DMS114 treated with DMSO at 0.1 percent for 48 hours (cell line): Measurements from ENCODE around the gene CACNG6.
"Not testable (repeated sequence)": the region's sequence is repeated elsewhere in the genome, so short reads cannot be mapped to it uniquely, and the experiment has no call there.

Experiments
- DNase-seq: peaks from one replicate; lab custom pipeline; 2025; ENCODE audit not compliant: unreplicated experiment; lab: John Stamatoyannopoulos, UW

The CACNG6 gene, protein sequence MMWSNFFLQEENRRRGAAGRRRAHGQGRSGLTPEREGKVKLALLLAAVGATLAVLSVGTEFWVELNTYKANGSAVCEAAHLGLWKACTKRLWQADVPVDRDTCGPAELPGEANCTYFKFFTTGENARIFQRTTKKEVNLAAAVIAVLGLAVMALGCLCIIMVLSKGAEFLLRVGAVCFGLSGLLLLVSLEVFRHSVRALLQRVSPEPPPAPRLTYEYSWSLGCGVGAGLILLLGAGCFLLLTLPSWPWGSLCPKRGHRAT

GRCh38 chr19:53991224-53992113 is at the start of gene CACNG6:
Gene CACNG6, plus strand, starts transcription at chr19:53991637. Its CDS starts 1,241 bp downstream, at chr19:53992878.
- DNase-seq = no peak

DNA sequence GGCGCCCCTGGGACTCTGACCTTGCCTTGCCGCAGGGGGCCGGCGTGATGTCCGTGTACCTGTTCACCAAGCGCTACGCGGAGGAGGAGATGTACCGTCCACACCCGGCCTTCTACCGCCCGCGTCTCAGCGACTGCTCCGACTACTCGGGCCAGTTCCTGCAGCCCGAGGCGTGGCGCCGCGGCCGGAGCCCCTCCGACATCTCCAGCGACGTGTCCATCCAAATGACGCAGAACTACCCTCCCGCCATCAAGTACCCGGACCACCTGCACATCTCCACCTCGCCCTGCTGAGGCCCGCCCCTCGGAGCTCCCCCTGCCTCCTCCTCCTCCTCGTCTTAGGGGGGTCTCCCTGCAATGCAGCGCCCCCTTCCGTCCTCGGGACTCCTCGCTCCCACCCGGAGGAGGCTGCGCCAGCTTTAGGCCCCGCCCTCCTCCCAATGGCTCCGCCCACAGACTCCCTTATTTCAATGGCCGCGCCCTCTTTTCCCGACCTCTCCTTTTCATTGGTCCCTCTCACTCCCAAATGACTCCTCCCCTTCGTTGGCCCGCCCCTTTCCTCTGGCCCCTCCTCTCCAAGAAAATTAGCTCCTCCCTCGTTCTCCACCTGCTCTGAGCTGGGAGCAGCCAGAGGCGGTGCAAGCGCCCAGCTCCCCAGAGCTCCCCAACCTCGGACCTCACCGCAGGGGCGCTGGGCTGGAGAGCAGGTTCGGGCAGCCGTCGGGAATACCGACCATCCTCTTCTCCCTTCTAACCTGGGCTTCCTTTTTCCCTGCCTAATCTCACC is 49.2 kb upstream of the CACNG6 start:
- no peak for DNase-seq

DNA sequence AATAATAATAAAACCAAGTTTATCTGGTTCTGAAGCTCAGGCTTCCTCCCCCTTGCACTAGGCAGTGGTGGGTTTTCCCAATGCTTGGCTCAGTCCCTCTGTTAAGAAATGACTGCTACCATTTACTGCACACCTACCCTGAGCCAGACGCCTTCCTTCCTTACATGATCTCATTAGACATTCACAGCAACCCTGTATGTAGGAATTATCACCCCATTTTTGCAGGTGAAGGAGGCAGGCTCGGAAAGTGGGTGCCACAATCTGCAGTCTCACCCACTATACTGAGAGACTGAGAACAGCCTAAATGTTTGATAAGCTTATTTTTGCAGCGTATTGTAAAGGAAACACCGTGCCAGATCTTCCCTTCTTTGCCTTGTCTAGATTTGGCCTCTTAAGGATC is 47.0 kb upstream of the CACNG6 start:
- DNase-seq = no peak

GRCh38 chr19:53944933-53945332 is 46.5 kb upstream of the CACNG6 start:
- no peak for DNase-seq

DNA sequence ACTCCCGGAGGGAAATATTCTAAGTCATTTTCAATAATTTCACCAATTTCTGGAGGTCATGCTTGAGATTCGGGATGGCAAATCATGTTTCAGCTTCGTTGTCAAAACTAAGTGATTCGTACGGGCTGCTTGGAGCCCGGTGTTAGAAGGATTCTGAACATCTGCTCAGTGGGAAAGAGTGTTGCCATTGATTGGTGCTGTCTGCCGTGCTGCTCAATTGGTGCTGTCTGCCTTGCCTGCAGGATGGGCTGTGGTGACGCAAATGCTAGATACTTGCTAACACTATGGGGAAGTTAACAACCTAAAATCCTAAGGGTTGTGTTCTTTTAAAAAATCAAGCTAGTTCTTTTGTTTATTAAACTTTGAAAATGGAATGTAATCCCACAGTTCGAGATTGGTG is 46.0 kb upstream of the CACNG6 start:
- DNase-seq = no peak

DNA sequence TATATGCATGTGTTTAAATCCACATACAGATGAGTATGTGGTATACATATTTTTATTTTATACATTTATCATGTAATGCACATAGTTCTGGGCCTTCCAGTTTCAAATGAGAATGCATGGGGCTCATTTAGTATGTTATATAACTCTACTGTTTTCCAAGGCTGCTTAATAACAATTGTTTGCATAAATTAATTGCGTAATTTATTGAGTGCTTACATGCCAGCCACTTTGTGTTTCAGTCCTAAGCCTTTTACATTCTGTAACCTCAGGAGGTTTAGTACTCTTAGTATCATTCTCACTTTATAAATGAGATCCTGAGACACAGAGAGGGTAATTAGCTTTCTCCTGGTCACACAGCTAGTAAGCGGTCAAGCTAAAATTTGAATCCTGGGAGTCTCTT is 45.4 kb upstream of the CACNG6 start:
- no peak for DNase-seq

GRCh38 chr19:53947624-53948023 is 43.8 kb upstream of the CACNG6 start:
- DNase-seq = peak; percentile 15

DNA sequence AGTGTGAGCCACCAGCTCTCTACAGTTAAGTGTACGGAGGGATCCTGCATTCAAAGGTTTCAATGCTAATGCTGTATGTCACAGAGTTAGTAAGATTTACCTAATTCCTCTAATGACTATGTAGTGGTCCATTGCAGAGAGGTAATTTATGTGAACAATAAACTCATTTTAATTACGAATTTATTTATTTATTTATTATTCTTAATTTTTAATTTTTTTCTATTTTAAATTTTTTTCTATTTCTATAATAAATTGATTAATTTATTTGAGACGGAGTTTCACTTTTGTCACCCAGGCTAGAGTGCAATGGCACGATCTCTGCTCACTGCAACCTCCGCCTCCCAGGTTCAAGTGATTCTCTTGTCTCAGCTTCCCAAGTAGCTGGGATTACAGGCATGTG is 42.8 kb upstream of the CACNG6 start:
- not testable (repeated sequence) for DNase-seq

DNA sequence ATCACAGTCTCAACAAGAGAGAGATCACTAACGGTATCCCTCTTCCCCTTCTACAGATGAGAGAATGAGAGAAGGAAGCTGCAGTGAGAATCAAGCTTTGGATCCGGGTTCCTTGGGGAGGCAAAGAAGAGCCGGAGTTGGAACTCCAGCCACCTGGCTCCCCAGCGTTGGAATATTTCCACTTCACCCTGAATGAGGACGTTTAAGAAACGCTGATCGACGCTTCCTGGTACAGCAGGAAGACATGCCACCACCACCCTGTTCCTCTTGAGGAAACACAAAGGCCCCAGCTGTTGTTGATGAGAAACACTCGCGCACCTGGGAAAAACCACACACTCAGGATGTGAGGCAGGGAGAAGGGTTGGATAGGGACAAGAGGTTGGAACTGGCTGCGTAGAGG is 40.0 kb upstream of the CACNG6 start:
- DNase-seq = no peak

- DNase-seq = no peak
Measured at GRCh38 chr19:53951947-53952346, 39.5 kb upstream of the CACNG6 start.

DNA sequence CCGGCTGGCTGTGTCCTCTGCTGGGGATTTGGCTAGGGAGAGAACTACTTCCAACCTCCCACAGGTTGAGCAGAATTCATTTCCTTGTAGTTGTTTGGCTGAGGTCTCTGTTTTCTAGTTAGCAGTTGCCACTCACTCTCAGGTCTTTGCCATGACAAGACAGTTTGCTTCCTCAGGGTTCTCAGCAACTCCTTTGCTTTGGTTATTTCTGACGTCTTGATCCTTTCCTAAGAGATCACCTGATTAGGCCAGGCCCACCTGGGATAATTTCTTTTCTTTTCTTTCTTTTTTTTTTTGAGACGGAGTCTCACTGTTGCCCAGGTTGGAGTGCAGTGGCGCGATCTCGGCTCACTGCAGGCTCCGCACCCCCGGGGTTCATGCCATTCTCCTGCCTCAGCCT is 38.1 kb upstream of the CACNG6 start:
- no peak for DNase-seq

- DNase-seq = no peak
Measured at GRCh38 chr19:53957448-53958167, 33.8 kb upstream of the CACNG6 start.

DNA sequence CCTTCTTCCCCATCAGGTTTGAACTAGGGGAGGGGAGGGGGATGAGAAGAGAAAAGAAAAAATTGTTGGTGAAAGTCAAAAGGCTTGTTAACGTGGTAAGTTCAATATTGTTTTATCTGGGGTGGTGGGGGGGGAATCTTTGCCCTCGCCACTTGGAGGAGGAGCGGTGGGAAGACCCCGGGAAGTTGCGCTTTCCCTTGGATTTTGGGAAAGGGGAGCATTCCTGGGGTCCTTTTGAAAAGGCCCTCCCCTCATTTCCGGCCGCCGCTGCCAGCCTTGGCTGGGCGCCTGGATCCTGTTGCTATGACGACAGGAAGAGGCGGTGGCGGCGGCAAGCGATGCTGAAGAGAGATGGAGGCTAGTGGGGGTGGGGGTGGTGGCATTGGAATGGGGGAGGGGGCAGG is 33.3 kb upstream of the CACNG6 start:
- DNase-seq = no peak

GRCh38 chr19:53958823-53959757 is 32.3 kb upstream of the CACNG6 start:
- no peak for DNase-seq

GRCh38 chr19:53960187-53960586 is 31.2 kb upstream of the CACNG6 start:
- DNase-seq = no peak

DNA sequence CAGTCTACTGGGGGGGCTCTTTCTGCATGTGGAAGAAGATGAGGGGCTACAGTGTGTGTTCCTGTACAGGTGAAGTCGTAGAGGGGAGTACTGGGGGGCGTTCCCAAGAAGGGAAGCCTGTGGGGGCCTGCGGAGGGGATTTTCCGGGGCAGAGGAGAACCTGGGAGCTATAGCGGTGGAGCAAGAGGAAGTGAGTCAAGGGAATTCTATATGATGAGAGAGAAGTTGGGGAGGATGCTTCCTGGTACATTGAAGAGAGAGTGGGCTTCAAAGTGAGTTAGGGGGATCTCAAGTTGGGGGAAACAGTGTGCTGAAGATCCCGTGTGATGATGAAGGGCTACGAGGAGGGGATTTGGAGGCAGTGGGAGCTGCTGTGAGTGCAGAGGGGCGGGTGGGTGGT is 30.6 kb upstream of the CACNG6 start:
- no peak for DNase-seq

- no peak for DNase-seq
Measured at GRCh38 chr19:53961523-53962356, 29.7 kb upstream of the CACNG6 start.

DNA sequence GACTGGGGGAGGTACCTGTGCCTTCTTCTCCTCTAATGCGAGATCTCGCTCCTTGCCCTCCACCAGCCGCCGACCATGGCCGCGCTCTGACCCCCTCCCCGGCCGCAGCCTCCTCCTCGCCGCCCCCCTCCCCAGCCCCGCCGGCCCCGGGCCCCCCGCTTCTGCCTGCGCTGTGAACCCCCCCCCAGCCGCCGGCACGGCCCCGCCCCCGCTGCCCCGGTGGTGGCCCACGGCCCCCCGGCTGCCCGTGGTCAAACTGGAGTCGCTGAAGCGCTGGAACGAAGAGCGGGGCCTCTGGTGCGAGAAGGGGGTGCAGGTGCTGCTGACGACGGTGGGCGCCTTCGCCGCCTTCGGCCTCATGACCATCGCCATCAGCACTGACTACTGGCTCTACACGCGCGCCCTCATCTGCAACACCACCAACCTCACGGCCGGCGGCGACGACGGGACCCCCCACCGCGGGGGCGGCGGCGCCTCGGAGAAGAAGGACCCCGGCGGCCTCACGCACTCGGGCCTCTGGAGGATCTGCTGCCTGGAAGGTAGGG is 28.5 kb upstream of the CACNG6 start, which contains the start of gene CACNG8:
CACNG8 (plus strand) TSS at position 51 of the 545 bp plus-strand sequence.
- DNase-seq = no peak

- DNase-seq = no peak
Measured at GRCh38 chr19:53965091-53965490, 26.3 kb upstream of the CACNG6 start.
